H1 (cell line): ENCODE data around the gene JAKMIP1. TPM values are rescaled to one million over a fixed set of nuclear protein-coding genes. Genes with fewer than 3 reads are reported as not detected.

Experiments used
- CTCF ChIA-PET: fragments of 300-600 bp; sonication (Branson Sonifier 250); formaldehyde crosslinking; loops from one replicate; lab custom pipeline; 2021; ENCODE audit not compliant: partially characterized antibody; lab: Charles Lee
- POLR2A ChIA-PET: fragments of 300-600 bp; sonication (Branson Sonifier 250); formaldehyde crosslinking; loops from one replicate; lab custom pipeline; 2021; ENCODE audit warnings: inconsistent platforms; ENCODE audit not compliant: partially characterized antibody; lab: Charles Lee
- DNase-seq, 2 experiments: peaks; one replicate each; pipeline versions ENCODE4 v3.0.0 to v3.0.0-alpha.2; 2010 to 2022; ENCODE audit warnings: low spot score in 2 of 2, low read depth in 1 of 2, mixed read lengths in 1 of 2
- FAIRE-seq: peaks from 2 replicates; lab custom pipeline; 2011; peaks lifted over from hg19 to GRCh38; lab: Jason Lieb, UNC
- H2AFZ ChIP-seq: 2 replicates; pipeline ENCODE4 v1.8.1; 2012; ENCODE audit warnings: low read length, inconsistent platforms
- H2AK5ac ChIP-seq: 2 replicates; pipeline ENCODE4 v1.6.1; 2013; ENCODE audit warnings: low read depth, low read length
- H2BK120ac ChIP-seq: replicated peaks from 2 replicates; pipeline ENCODE3; 2013; ENCODE audit warnings: low read depth, low read length, inconsistent platforms
- H2BK12ac ChIP-seq: 2 replicates; pipeline ENCODE4 v1.6.1; 2013; ENCODE audit warnings: low read depth, low read length
- H2BK15ac ChIP-seq: 2 replicates; pipeline ENCODE4 v1.6.1; 2013; ENCODE audit warnings: low read length
- H2BK20ac ChIP-seq: 2 replicates; pipeline ENCODE4 v1.6.1; 2013; ENCODE audit warnings: low read length
- H2BK5ac ChIP-seq: 2 replicates; pipeline ENCODE4 v1.6.1; 2013; ENCODE audit warnings: low read depth, low read length
- H3K14ac ChIP-seq: 2 replicates; pipeline ENCODE4 v1.6.1; 2013; ENCODE audit warnings: inconsistent platforms; ENCODE audit not compliant: insufficient read length
- H3K18ac ChIP-seq: 2 replicates; pipeline ENCODE4 v1.6.1; 2013; ENCODE audit warnings: low read length; ENCODE audit errors: extremely low read depth
- H3K23ac ChIP-seq: 2 replicates; pipeline ENCODE4 v1.6.1; 2013; ENCODE audit warnings: inconsistent platforms; ENCODE audit not compliant: insufficient read length
- H3K23me2 ChIP-seq: 2 replicates; pipeline ENCODE4 v1.6.1; 2013; ENCODE audit warnings: low read depth, low read length
- H3K27ac ChIP-seq: 2 replicates; pipeline ENCODE4 v1.6.1; 2011; ENCODE audit warnings: low read depth, low read length, inconsistent platforms
- H3K27me3 ChIP-seq, 4 experiments: replicated peaks in 1 of 4; 1 replicate in 1 of 4; 2 replicates in 3 of 4; pipeline versions ENCODE4 v1.6.1 to v1.8.1; 2011 to 2013; ENCODE audit warnings: low read length in 3 of 4, mild to moderate bottlenecking in 3 of 4, inconsistent platforms in 2 of 4, mixed read lengths in 2 of 4, moderate library complexity in 1 of 4; ENCODE audit not compliant: control insufficient read depth in 3 of 4, insufficient read depth in 3 of 4; ENCODE audit errors: extremely low read depth in 1 of 4
- H3K36me3 ChIP-seq, 4 experiments: 2 replicates each; pipeline versions ENCODE4 v1.6.1 to v1.8.1; 2011 to 2013; ENCODE audit warnings: mild to moderate bottlenecking in 4 of 4, low read length in 3 of 4, moderate library complexity in 2 of 4, control low read depth in 1 of 4, inconsistent platforms in 1 of 4; ENCODE audit not compliant: insufficient read depth in 4 of 4, control insufficient read depth in 2 of 4
- H3K4ac ChIP-seq: replicated peaks from 2 replicates; pipeline ENCODE3; 2013; ENCODE audit warnings: low read length, low read depth, mixed read lengths, inconsistent platforms; ENCODE audit not compliant: insufficient read length
- H3K4me1 ChIP-seq, 4 experiments: replicated peaks in 1 of 4; 1 replicate in 1 of 4; 2 replicates in 3 of 4; pipeline versions ENCODE4 v1.6.1 to v1.8.1; 2011 to 2013; ENCODE audit warnings: low read length in 3 of 4, inconsistent platforms in 2 of 4, mixed read lengths in 1 of 4; ENCODE audit not compliant: insufficient read depth in 4 of 4, control insufficient read depth in 3 of 4
- H3K4me2 ChIP-seq, 2 experiments: 2 replicates each; pipeline versions ENCODE4 v1.6.1 to v1.8.1; 2011 to 2013; ENCODE audit warnings: low read depth in 2 of 2, low read length in 2 of 2, control low read depth in 1 of 2, inconsistent platforms in 1 of 2, mild to moderate bottlenecking in 1 of 2; ENCODE audit not compliant: insufficient read depth in 1 of 2
- H3K4me3 ChIP-seq, 4 experiments: fragments of 200-600, 300-600 bp in 1 of 4; sonication (generic), shearing (Covaris generic), sonication (Bioruptor Twin) in 1 of 4; 2 replicates each; pipeline versions ENCODE4 v1.5.1 to v1.8.1; 2011 to 2016; ENCODE audit warnings: low read length in 4 of 4, low read depth in 3 of 4, control low read depth in 2 of 4, inconsistent platforms in 2 of 4, mild to moderate bottlenecking in 2 of 4, mixed read lengths in 1 of 4, moderate library complexity in 1 of 4; ENCODE audit not compliant: insufficient read depth in 2 of 4; ENCODE audit errors: extremely low read depth in 1 of 4
- H3K56ac ChIP-seq: replicated peaks from 2 replicates; pipeline ENCODE3; 2013; ENCODE audit warnings: low read depth, mild to moderate bottlenecking, mixed read lengths, low read length, inconsistent platforms; ENCODE audit not compliant: insufficient read length
- H3K79me1 ChIP-seq: 2 replicates; pipeline ENCODE4 v1.6.1; 2013; ENCODE audit warnings: low read depth, low read length, control low read depth
- H3K79me2 ChIP-seq, 2 experiments: 2 replicates each; pipeline versions ENCODE4 v1.6.1 to v1.8.1; 2012 to 2013; ENCODE audit warnings: low read length in 2 of 2, mild to moderate bottlenecking in 2 of 2, inconsistent platforms in 1 of 2; ENCODE audit not compliant: insufficient read depth in 2 of 2, control insufficient read depth in 1 of 2
- H3K9ac ChIP-seq, 4 experiments: replicated peaks in 1 of 4; 1 replicate in 1 of 4; 2 replicates in 3 of 4; pipeline versions ENCODE4 v1.6.1 to v1.8.1; 2011 to 2013; ENCODE audit warnings: low read depth in 3 of 4, low read length in 3 of 4, control low read depth in 2 of 4, mild to moderate bottlenecking in 2 of 4, moderate library complexity in 2 of 4, inconsistent platforms in 1 of 4; ENCODE audit errors: extremely low read depth in 1 of 4
- H3K9me3 ChIP-seq, 2 experiments: 2 replicates each; pipeline versions ENCODE4 v1.6.1 to v1.8.1; 2012 to 2013; ENCODE audit warnings: mild to moderate bottlenecking in 2 of 2, moderate library complexity in 2 of 2, control low read depth in 1 of 2, inconsistent platforms in 1 of 2, low read depth in 1 of 2, low read length in 1 of 2, mixed read lengths in 1 of 2; ENCODE audit not compliant: insufficient read depth in 2 of 2
- H4K20me1 ChIP-seq, 2 experiments: replicated peaks in 1 of 2; 2 replicates each; pipeline versions ENCODE3 to v1.8.1; 2011 to 2013; ENCODE audit warnings: inconsistent platforms in 2 of 2, low read length in 2 of 2, mild to moderate bottlenecking in 1 of 2; ENCODE audit not compliant: insufficient read depth in 2 of 2, control insufficient read depth in 1 of 2
- H4K5ac ChIP-seq: 2 replicates; pipeline ENCODE4 v1.6.1; 2013; ENCODE audit warnings: low read length, low read depth, mixed read lengths, inconsistent platforms; ENCODE audit not compliant: insufficient read length
- H4K8ac ChIP-seq: 2 replicates; pipeline ENCODE4 v1.8.0; 2013; ENCODE audit warnings: mild to moderate bottlenecking, moderate library complexity, low read length, inconsistent platforms; ENCODE audit not compliant: insufficient read depth; ENCODE audit errors: extremely low read depth
- H4K91ac ChIP-seq: replicated peaks from 2 replicates; pipeline ENCODE3; 2013; ENCODE audit warnings: low read length, mixed read lengths, inconsistent platforms; ENCODE audit not compliant: insufficient read length
- BACH1 ChIP-seq: IDR thresholded peaks from 2 replicates; pipeline ENCODE4 v1.6.1; 2012; ENCODE audit warnings: low read length, improper control_type of control experiment
- BRCA1 ChIP-seq: IDR thresholded peaks from 2 replicates; pipeline ENCODE4 v1.6.1; 2012; ENCODE audit warnings: low read depth, low read length, improper control_type of control experiment
- CTBP2 ChIP-seq: IDR thresholded peaks from 2 replicates; pipeline ENCODE4 v1.7.0; 2011; ENCODE audit warnings: borderline replicate concordance, mild to moderate bottlenecking, moderate library complexity, mixed read lengths, low read length; ENCODE audit not compliant: insufficient read depth, insufficient read length
- EGR1 ChIP-seq: IDR thresholded peaks from 2 replicates; pipeline ENCODE4 v1.6.1; 2011; ENCODE audit warnings: low read depth, low read length, borderline replicate concordance
- HDAC6 ChIP-seq: IDR thresholded peaks from one replicate; pipeline ENCODE4 v1.7.1; 2012; ENCODE audit warnings: low read depth, mild to moderate bottlenecking, inconsistent platforms, low read length, moderate library complexity
- KDM1A ChIP-seq: fragments of 200-600, 300-600 bp; sonication (generic); IDR thresholded peaks from 2 replicates; pipeline ENCODE4 v1.7.1; 2016; ENCODE audit warnings: mild to moderate bottlenecking, low read length, borderline replicate concordance
- KDM4A ChIP-seq: IDR thresholded peaks from one replicate; pipeline ENCODE4 v1.7.1; 2012; ENCODE audit warnings: low read depth, mild to moderate bottlenecking, moderate library complexity, low read length, inconsistent platforms; ENCODE audit not compliant: severe bottlenecking
- POLR2AphosphoS5 ChIP-seq: IDR thresholded peaks from 2 replicates; pipeline ENCODE4 v1.6.1; 2011; ENCODE audit warnings: low read depth, low read length
- SIRT6 ChIP-seq: IDR thresholded peaks from one replicate; pipeline ENCODE4 v1.7.1; 2012; ENCODE audit warnings: low read length, inconsistent platforms
- WGBS, 2 experiments: shearing (Covaris generic) in 1 of 2; methylation state at CpG; one replicate each; pipeline versions ENCODE4 v1.1.6 to v1.1.7; 2013 to 2015; ENCODE audit warnings: low lambda C conversion rate in 2 of 2, mixed read lengths in 2 of 2, inconsistent platforms in 1 of 2, low coverage in 1 of 2, missing lambda C conversion rate in 1 of 2; ENCODE audit not compliant: insufficient replicate concordance in 2 of 2, insufficient coverage in 1 of 2, insufficient read length in 1 of 2; ENCODE audit errors: extremely low coverage in 1 of 2, missing lambda C conversion rate in 1 of 2; 5-methylcytosine and 5-hydroxymethylcytosine counted together
- polyA plus RNA-seq, 7 experiments: library from polyadenylated mRNA; depleted of rRNA in 3 of 7; stranded (reverse) in 5 of 7; unstranded in 2 of 7; fragments of >200 nt in 5 of 7; fragments of 200-250 nt in 2 of 7; gene quantifications; 1 replicate in 5 of 7; 2 replicates in 1 of 7; 4 replicates in 1 of 7; pipeline versions ENCODE4 v1.2.1 to v1.2.3, GENCODE V29; 2011 to 2013; ENCODE audit warnings: missing spikeins in 2 of 7, mixed read lengths in 2 of 7
- total RNA-seq: library from RNA; stranded (reverse); fragmentation: NEBNext Ultra II Directional; extraction: Animal tissue kit (Norgen Biotek cat#: 25700); gene quantifications from 2 replicates; pipeline ENCODE4 v1.2.1, GENCODE V29; 2021

JAKMIP1 gene
- total and polyA plus RNA-seq, 2 of the 8 experiments (the other 6 are each of a cell fraction or from before 2014, with no cell fraction given), result 2.5 to 4.4 TPM

GRCh38 chr4:6188687-6189305 lies 11.6 kb downstream of the JAKMIP1 start:
- Histone ChIP-seq H2BK15ac (no peak overlapping the region), H3K79me2 (no peaks in the 10 kb centered on the region), H3K27ac (no peak overlapping the region), H3K4me1 (peaks cover 0 to 2% (median 1%) of the 10 kb centered on the region in 4 experiments; a peak in 2 of 7 replicates), H3K9ac (no peak overlapping the region), H3K9me3 (no peaks in the 10 kb centered on the region), H3K36me3 (no peaks in the 10 kb centered on the region; a peak in 1 of 8 replicates), H3K14ac (no peak overlapping the region)
- POLR2A ChIA-PET, result no interaction called here
- TF ChIP-seq KDM1A (no peak), BRCA1 (no peak), SIRT6 (no peak), EGR1 (no peak), KDM4A (no peak), CTBP2 (no peak), HDAC6 (no peak), POLR2AphosphoS5 (no peak), BACH1 (no peak)
- TF ChIP-seq, all 59 proteins: peak for 0
- Histone ChIP-seq H3K4me3 (no peak overlapping the region), H4K8ac (no peak overlapping the region), H4K20me1 (peaks cover 0 to 3% of the 10 kb centered on the region in 2 experiments), H3K23ac (no peak overlapping the region), H2AK5ac (no peak overlapping the region), H4K91ac (no peak overlapping the region), H2BK20ac (no peak overlapping the region), H3K79me1 (no peaks in the 10 kb centered on the region), H3K23me2 (no peaks in the 10 kb centered on the region; the same call in 1 of the 2 replicates), H3K4ac (no peak overlapping the region), H2BK5ac (no peak overlapping the region), H2BK12ac (no peak overlapping the region), H3K18ac (no peak overlapping the region), H3K56ac (no peak overlapping the region), H3K4me2 (no peak overlapping the region), H2BK120ac (no peak overlapping the region), H4K5ac (no peak overlapping the region), H3K27me3 (no peaks in the 10 kb centered on the region), H2AFZ (no peak overlapping the region)
- CTCF ChIA-PET, result interaction anchor here (0.6 to 1.6 kb wide), 4 partner anchors 42 to 161 kb away, joined by 3 to 4 read pairs (median 4); no protein-coding TSS in a partner anchor
- WGBS, 2 experiments, result 89% methylated on average over 8 of the region's 8 CpGs; no CpG with 5 or more reads in 1 of the 2 experiments
- FAIRE-seq, result no peak
- no peak for DNase-seq
